CD4-positive, alpha-beta T cell treated with Interleukin-6 for 4 hours (primary cell): ENCODE measurements around the gene RSPH9.

Experiments
- DNase-seq: peaks from one replicate; pipeline ENCODE4 v3.0.0-alpha.2; 2020; ENCODE audit warnings: mixed read lengths

The RSPH9 gene

GRCh38 chr6:43714311-43715055 is 69.6 kb downstream of the RSPH9 start:
- no peak for DNase-seq

DNA sequence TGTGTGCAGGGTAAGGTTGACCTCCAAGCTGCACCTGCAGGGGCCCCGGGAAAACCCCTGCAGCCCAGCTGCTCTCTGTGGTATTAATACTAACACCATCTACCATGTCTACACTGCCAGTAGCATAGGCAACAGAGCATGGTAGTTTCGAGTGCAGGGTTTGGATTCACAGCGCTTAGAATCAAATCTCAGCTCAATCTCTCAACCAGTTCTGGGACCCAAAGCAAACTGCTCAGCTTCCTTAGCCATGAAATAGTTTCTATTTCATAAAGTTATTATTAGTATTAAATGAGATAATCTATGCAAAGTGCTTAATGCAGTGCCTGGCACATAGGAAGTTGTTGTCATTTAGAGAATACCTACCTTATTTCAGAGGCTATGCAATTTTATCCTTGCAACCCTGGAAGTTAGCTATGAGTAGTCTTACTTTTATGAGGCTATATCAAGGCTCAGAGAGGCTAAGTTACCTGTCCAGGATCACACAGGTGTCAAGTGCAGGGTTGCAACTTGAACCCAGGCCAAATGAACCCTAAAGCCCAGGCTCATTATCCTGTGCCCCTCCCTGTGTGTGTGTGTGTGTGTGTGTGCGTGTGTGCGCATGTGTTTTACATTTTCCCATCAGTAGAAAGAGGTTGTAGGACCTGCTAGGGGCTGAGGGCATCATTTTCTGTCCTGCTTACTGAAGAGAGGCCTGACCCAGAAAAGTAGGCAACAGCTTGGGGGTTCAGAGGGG is 70.4 kb downstream of the RSPH9 start:
- no peak for DNase-seq

DNA sequence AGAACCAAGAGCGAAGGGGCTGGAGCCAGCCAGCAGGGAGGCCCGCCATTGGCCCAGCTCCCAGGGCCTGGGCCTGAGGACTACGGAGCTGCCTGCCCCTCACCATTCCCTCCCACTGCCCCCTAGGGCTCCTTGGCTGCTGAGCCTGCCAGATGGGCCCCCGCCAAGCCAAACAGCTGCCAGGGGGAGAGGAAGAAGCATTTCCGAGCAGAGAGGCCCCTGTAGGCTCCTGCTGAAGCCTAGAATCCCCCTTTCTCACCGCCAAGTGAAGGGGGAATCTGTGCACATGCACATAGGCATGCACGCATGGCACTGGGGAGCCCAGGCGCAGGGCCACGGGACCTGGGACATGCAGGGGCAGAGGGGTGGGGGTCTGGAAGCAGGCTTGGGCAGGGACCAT is 71.3 kb downstream of the RSPH9 start:
- no peak for DNase-seq

DNA sequence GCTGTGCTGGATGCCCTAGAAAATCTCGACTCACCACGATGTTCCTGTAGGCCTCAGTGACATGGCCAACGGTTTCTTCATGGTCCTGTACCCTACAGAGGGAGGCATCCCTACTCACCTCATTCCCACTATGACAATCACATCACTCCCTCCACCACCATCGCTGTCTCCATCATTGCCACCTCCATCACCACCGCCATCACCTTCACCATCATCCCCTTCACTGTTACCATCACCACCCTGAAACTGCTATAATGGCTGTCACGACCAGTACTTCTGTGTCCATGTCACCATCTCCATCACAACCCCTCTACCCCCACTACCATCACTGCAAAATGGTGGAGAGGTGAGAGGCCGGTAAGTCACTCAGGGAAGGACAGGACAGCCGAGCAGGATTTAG is 72.6 kb downstream of the RSPH9 start:
- no peak for DNase-seq

DNA sequence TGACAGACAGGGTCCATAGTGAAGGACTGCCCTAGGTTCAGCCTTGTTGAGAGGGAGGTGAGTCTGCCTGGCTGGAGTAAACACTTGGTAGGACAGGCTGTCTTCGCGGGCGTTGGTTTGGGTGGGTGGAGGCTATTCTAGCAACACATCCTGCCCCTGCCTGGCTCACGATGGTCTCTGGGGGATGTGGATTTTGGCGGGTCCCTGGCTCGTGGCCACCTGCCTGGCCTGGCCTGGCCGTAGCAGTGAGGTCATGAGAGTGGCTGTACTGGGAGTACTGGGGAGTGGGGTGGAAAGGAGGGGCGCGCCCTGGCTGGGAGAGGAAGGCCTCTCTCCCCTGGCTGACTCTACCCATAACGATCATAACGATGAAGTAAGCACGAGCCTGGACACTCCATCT is 73.0 kb downstream of the RSPH9 start:
- DNase-seq = no peak

DNA sequence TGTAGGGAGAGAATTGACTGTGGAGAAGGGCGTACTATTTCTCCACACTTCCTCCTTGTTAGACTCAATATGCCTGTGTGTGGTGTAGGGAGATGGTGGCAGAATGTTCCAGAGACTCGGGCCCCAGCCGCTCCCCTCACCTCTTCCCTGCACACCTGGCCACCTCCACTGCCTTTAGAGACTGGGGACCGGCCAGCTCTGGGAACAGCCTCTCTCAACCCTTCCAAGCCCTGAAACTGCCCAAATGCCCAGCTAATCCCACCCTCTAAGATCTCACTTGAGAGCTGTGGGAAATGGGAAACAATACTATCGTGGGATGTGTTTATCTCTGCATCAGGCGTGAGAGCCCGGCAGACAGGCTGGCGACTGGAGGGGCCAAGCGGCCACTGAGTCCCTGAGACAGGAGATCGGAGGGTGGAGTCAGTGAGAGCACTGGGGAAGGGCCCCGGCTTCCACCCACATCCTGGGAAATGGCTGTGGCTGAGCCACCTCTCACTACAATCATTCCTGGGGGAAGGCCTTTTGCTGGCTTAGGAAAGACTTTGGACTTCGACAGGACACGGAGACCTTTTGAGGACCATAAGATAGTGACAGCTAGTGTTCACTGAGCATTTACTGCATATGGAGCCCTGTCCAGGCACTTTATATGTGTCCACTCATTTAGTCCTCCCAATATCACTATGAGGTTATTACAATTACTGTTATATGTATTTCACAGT is 73.7 kb downstream of the RSPH9 start:
- no peak for DNase-seq

DNA sequence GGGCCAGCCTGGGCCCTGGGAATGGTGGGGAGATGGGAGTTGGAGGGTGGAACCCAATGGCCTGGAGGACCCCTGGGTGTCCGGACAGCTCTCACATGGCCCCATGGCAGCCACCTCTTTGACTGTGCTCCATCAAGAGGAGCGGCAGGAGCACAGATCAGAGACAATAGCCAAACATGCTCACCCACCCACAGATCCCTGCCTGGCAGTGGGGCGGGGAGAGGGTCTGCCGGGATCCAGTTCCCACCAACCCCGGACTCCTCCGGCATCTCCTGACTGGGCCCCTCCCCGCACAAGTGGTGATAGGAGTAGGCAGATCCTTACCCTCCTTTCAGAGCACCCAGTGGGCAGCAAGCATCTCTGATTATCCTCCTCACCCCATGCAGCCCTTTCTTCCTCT is 74.7 kb downstream of the RSPH9 start:
- DNase-seq = no peak

GRCh38 chr6:43720999-43721398 is 76.2 kb downstream of the RSPH9 start:
- DNase-seq = no peak
